Ovary (tissue), 9 donors: ENCODE results near the gene STT3B. TPM values are rescaled to one million over a fixed set of nuclear protein-coding genes. Genes with fewer than 3 reads are reported as not detected.

Source experiments
- DNase-seq, 5 donors: peaks; one replicate each; pipeline ENCODE4 v3.0.0-alpha.2; 2019 to 2020
- H3K27ac ChIP-seq, 2 donors: fragments of 200-600 bp; one replicate each; pipeline versions ENCODE4 v1.5.1 to v1.8.0; 2019 to 2022
- H3K27me3 ChIP-seq: fragments of 200-600 bp; one replicate; pipeline ENCODE4 v1.8.0; 2022
- H3K36me3 ChIP-seq: fragments of 200-600 bp; sonication (generic); one replicate; pipeline ENCODE4 v1.5.1; 2019
- H3K4me1 ChIP-seq: one replicate; pipeline ENCODE4 v1.8.1; 2013; ENCODE audit warnings: mild to moderate bottlenecking, moderate library complexity; ENCODE audit not compliant: insufficient read depth
- H3K4me3 ChIP-seq: fragments of 200-600 bp; sonication (generic); one replicate; pipeline ENCODE4 v1.5.1; 2017
- H3K9me3 ChIP-seq, 2 donors: fragments of 200-600 bp in 1 of 2; sonication (generic) in 1 of 2; one replicate each; pipeline versions ENCODE4 v1.5.1 to v1.8.1; 2013 to 2019; ENCODE audit warnings: mild to moderate bottlenecking in 1 of 2, moderate library complexity in 1 of 2
- EP300 ChIP-seq: sonication (generic); formaldehyde crosslinking; IDR thresholded peaks from one replicate; pipeline ENCODE4 v1.6.1; 2017; ENCODE audit warnings: antibody characterized with exemption
- POLR2A ChIP-seq: fragments of 450-650 bp; IDR thresholded peaks from one replicate; pipeline ENCODE4 v1.6.1; 2017; ENCODE audit warnings: antibody characterized with exemption, mild to moderate bottlenecking, moderate library complexity
- WGBS, 3 donors: extraction: QIAGEN DNeasy Blood & Tissue Kit in 1 of 3; methylation state at CpG; one replicate each; pipeline versions ENCODE4 v1.1.5 to v1.1.7; 2013 to 2017; 5-methylcytosine and 5-hydroxymethylcytosine counted together
- intact Hi-C, 4 donors: fragments of 100-400 bp; cut with DNase I; formaldehyde crosslinking; loops; one replicate each; pipeline versions ENCODE4 v1.11.0 to v1.15.1; 2022 to 2023
- polyA plus RNA-seq, 2 donors: library from polyadenylated mRNA; stranded (reverse); fragments of 200-250 nt in 1 of 2; fragments of 350-450 nt in 1 of 2; fragmentation: Illumina TruSeq in 1 of 2; extraction: RNeasy Lipid Tissue Mini Kit (QIAGEN cat#74804) in 1 of 2; gene quantifications; one replicate each; pipeline ENCODE4 v1.2.3, GENCODE V29; 2013 to 2014
- total RNA-seq, 7 donors: library from RNA; depleted of rRNA in 2 of 7; stranded (reverse); fragments of >200 nt in 2 of 7; fragmentation: NEBNext Ultra II Directional in 3 of 7; extraction: Animal tissue kit (Norgen Biotek cat#: 25700) in 3 of 7; gene quantifications; one replicate each; pipeline versions ENCODE4 v1.1.0 to v1.2.4, GENCODE V29; 2016 to 2023
- TF ChIP-seq, protein P1 (sequence below), 3 donors: fragments of 450-650 bp in 2 of 3; fragments of 200-600 bp in 1 of 3; IDR thresholded peaks; one replicate each; pipeline versions ENCODE4 v1.5.1 to v1.8.0; 2016 to 2022; ENCODE audit warnings: antibody characterized with exemption in 3 of 3, mild to moderate bottlenecking in 1 of 3
- donor health status: DM: no; HTN: no; CAD: no; lungs with moderate emphysema.
- donor health status: DM: no; HTN: no; CAD: no.
- donor health status: Bipolar disorder and iron deficiency.
- donor health status: DM: yes; HTN: yes; CAD: no.
- donor health status: DM: no; HTN: no; CAD: no.
- donor health status: DM: yes; HTN: yes; CAD: no.

STT3B gene
- total and polyA plus RNA-seq, 9 donors: 79.8 to 233 (median 137) TPM

DNA sequence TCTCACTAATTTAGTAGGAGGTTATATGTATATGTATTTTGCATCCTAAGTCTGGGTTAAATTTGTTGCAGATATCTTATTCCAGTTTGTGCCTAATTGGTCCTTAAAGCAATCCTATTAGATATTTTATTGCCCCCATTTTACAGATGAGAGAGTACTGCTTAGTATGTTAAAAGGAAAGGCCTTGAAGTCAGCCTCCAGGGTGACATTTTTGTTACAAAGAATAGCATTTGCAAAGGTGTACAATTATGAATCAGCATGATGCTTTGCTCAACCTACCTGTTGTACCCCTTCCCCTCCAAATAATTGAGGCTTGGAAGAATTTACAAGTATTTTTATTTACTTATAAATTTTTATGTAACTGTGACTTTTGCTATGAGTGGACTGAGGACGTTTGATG, 14.0 kb downstream of the STT3B start:
- Histone ChIP-seq H3K4me1 (peaks cover 10% of the 10 kb centered on the region), H3K9me3 (no peaks in the 10 kb centered on the region), H3K4me3 (no peak overlapping the region), H3K27ac (no peak overlapping the region), H3K27me3 (no peaks in the 10 kb centered on the region), H3K36me3 (no peaks in the 10 kb centered on the region)
- no peak for DNase-seq
- intact Hi-C loops: no loop called here
- WGBS, 3 donors: 68 to 82% (median 70%) methylated on average over 1 of the region's 1 CpG
- no peak for TF ChIP-seq POLR2A
- TF ChIP-seq, protein P1, sequence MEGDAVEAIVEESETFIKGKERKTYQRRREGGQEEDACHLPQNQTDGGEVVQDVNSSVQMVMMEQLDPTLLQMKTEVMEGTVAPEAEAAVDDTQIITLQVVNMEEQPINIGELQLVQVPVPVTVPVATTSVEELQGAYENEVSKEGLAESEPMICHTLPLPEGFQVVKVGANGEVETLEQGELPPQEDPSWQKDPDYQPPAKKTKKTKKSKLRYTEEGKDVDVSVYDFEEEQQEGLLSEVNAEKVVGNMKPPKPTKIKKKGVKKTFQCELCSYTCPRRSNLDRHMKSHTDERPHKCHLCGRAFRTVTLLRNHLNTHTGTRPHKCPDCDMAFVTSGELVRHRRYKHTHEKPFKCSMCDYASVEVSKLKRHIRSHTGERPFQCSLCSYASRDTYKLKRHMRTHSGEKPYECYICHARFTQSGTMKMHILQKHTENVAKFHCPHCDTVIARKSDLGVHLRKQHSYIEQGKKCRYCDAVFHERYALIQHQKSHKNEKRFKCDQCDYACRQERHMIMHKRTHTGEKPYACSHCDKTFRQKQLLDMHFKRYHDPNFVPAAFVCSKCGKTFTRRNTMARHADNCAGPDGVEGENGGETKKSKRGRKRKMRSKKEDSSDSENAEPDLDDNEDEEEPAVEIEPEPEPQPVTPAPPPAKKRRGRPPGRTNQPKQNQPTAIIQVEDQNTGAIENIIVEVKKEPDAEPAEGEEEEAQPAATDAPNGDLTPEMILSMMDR (IDR thresholded peaks at IDR 0.05): no peak
- no peak for TF ChIP-seq EP300

DNA sequence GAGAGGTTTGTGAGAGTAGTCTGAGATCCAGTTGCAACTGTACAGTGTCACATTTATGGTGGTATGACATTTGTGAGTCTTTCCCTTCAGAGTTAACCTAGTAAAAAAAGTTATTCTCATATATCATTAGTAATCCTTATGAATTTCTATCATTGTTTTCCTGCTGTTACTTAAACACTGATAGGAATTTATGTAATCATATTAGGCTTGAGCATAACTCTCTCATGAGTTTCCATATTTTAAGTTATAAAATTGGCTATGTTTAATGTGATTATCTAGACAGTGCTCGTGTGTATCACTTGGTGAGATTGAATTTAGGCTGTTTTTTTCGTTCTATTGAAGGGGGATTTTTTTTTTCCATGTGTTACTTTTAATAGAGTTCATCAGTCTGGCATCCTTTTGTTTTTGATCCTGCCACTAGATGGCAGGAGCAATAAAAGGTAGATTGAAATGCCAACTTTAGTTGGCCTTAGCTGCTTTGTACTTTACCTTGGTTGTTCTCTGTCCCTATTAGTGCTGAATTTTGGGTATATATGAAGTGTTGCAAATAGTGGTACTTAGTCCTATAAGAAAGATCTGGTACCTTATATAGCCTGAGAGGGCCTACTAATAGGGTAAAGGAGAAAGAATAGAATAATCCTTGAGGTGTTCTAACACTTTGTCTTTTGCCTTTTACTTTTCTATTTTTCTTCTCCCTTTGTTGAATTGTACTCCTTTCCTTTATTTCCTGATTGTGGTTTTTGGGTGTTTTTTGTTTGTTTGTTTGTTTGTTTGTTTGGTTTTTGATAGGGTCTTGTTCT, 17.9 kb downstream of the STT3B start:
- H3K9me3 ChIP-seq: no peaks in the 10 kb centered on the region
- no peak overlapping the region for H3K27ac ChIP-seq
- TF ChIP-seq POLR2A: no peak
- TF ChIP-seq, protein P1 (IDR thresholded peaks at IDR 0.05): peak in 1 of 3 donors; percentile 14
- peaks cover 7% of the 10 kb centered on the region for H3K4me1 ChIP-seq
- intact Hi-C loops: no loop called here
- H3K36me3 ChIP-seq: no peaks in the 10 kb centered on the region
- DNase-seq: no peak
- no peak overlapping the region for H3K4me3 ChIP-seq
- 4 to 16% (median 5%) methylated on average over 2 of the region's 2 CpGs for WGBS, 3 donors
- no peaks in the 10 kb centered on the region for H3K27me3 ChIP-seq

DNA sequence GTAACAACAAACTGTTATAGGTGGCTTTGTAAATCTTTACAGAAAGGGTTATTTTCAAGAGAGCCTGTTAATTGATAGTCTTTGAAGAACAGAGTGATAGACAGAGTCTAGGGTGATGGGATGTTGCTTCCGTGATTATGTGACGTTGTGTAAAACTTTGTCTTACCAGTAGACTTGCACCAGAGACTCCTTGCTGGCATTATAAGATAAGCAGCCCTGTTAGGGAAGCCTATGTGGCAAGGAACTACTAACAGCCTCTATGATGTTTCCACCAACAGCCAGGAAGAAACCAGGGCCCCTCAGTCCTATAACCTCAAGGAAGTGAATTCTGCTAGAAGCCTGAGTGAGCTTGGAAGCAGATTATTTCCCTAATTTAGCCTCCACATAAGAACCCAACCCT, 18.9 kb downstream of the STT3B start:
- H3K4me3 ChIP-seq: no peak overlapping the region
- DNase-seq: no peak
- H3K27me3 ChIP-seq: no peaks in the 10 kb centered on the region
- TF ChIP-seq EP300 (no peak), POLR2A (no peak)
- TF ChIP-seq, protein P1 (IDR thresholded peaks at IDR 0.05): no peak
- 93 to 98% (median 95%) methylated on average over 2 of the region's 2 CpGs for WGBS, 3 donors
- H3K36me3 ChIP-seq: no peaks in the 10 kb centered on the region
- no peaks in the 10 kb centered on the region for H3K9me3 ChIP-seq
- H3K27ac ChIP-seq: no peak overlapping the region
- peaks cover 7% of the 10 kb centered on the region for H3K4me1 ChIP-seq
- intact Hi-C loops: no loop called here

DNA sequence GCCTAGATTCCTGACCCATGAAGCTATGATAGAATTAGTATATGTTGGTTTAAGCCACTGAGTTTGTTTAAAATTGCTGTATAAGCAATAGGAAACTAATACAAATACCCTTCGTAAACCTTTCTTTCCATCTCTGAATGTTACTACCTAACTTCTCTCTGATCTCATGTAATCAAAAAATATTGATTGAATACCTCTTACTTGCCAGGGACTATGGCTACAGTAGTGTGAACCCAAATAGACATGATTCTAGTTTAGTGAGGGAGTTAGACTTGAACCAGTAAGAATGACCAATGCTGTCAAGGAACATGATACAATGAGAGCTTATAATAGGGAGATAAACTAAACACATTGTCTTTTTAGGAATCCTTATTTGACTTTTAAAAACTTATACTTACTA, 19.4 kb downstream of the STT3B start:
- Histone ChIP-seq H3K4me3 (no peak overlapping the region), H3K27ac (no peak overlapping the region), H3K9me3 (no peaks in the 10 kb centered on the region), H3K4me1 (peaks cover 7% of the 10 kb centered on the region), H3K36me3 (no peaks in the 10 kb centered on the region), H3K27me3 (no peaks in the 10 kb centered on the region)
- TF ChIP-seq EP300 (no peak), POLR2A (no peak)
- TF ChIP-seq, protein P1 (IDR thresholded peaks at IDR 0.05): no peak
- no peak for DNase-seq
- intact Hi-C loops: no loop called here
- WGBS, 3 donors: 97 to 100% (median 99%) methylated on average over 1 of the region's 1 CpG
